Stimulated activated CD4-positive, alpha-beta T cell treated with anti-CD3 and anti-CD28 coated beads, Interleukin-4, amount 100 ng/mL, for 1 hour (primary cell): Measurements from ENCODE around the gene HCFC1.
A peak's percentile ranks its signal among the peaks of the same experiment; 100 is the strongest.

Experiments used
- DNase-seq: peaks from one replicate; pipeline ENCODE4 v3.0.0-alpha.2; 2020

Gene HCFC1

GRCh38 chrX:153900831-153901752 lies 70.5 kb downstream of the HCFC1 start:
- peak; percentile 55 for DNase-seq

GRCh38 chrX:153897899-153898298 lies 73.7 kb downstream of the HCFC1 start:
- DNase-seq, result no peak
